Kidney tubule cell (primary cell): ENCODE measurements around the gene C1QTNF5.

Experiments
- DNase-seq: peaks from one replicate; pipeline ENCODE4 v3.0.0-alpha.2; 2018; ENCODE audit warnings: low spot score

The C1QTNF5 gene

GRCh38 chr11:119359365-119360214 is 18.9 kb upstream of the C1QTNF5 start:
- DNase-seq = peak; percentile 50

- DNase-seq = no peak
Measured at GRCh38 chr11:119357074-119357473, 16.4 kb upstream of the C1QTNF5 start.

GRCh38 chr11:119356349-119357031 is 15.8 kb upstream of the C1QTNF5 start:
- peak; percentile 71 for DNase-seq

- DNase-seq = no peak
Measured at GRCh38 chr11:119355091-119355843, 14.6 kb upstream of the C1QTNF5 start.

- peak; percentile 37 for DNase-seq
Measured at GRCh38 chr11:119352857-119353260, 12.2 kb upstream of the C1QTNF5 start.

- no peak for DNase-seq
Measured at GRCh38 chr11:119351232-119351631, 10.5 kb upstream of the C1QTNF5 start.

- DNase-seq = no peak
Measured at GRCh38 chr11:119350302-119350701, 9.6 kb upstream of the C1QTNF5 start.

- no peak for DNase-seq
Measured at GRCh38 chr11:119347940-119348605, 7.4 kb upstream of the C1QTNF5 start.

- no peak for DNase-seq
Measured at GRCh38 chr11:119347242-119347641, 6.6 kb upstream of the C1QTNF5 start.

- no peak for DNase-seq
Measured at GRCh38 chr11:119346605-119347004, 5.9 kb upstream of the C1QTNF5 start, which contains the start of gene MFRP. Gene MFRP, minus strand, starts transcription at chr11:119346705. Its CDS starts 192 bp downstream, at chr11:119346513.

GRCh38 chr11:119345685-119346084 is 5.0 kb upstream of the C1QTNF5 start:
- no peak for DNase-seq

- no peak for DNase-seq
Measured at GRCh38 chr11:119344291-119345010, 3.8 kb upstream of the C1QTNF5 start.

GRCh38 chr11:119343726-119344125 is 3.0 kb upstream of the C1QTNF5 start:
- no peak for DNase-seq

- DNase-seq = no peak
Measured at GRCh38 chr11:119342362-119343130, 1.9 kb upstream of the C1QTNF5 start.

GRCh38 chr11:119342023-119342300 is 1.3 kb upstream of the C1QTNF5 start:
- DNase-seq = no peak

GRCh38 chr11:119341222-119342022 is 739 bp upstream of the C1QTNF5 start:
- no peak for DNase-seq

- DNase-seq = peak; percentile 52
Measured at GRCh38 chr11:119339589-119340334, 921 bp downstream of the C1QTNF5 start.

GRCh38 chr11:119338965-119339588 is 1.6 kb downstream of the C1QTNF5 start:
- no peak for DNase-seq
